Testis (tissue), 2 donors: Measurements from ENCODE around the gene DFFB.

ENCODE experiments used
- CTCF ChIP-seq, 3 experiments: fragments of 450-650 bp in 2 of 3; fragments of 200-600 bp in 1 of 3; sonication (generic) in 1 of 3; IDR thresholded peaks; one replicate each; pipeline ENCODE4 v1.5.1; 2016 to 2019; ENCODE audit warnings: antibody characterized with exemption in 3 of 3, mild to moderate bottlenecking in 2 of 3, moderate library complexity in 1 of 3
- POLR2A ChIP-seq: fragments of 450-650 bp; IDR thresholded peaks from one replicate; pipeline ENCODE4 v1.6.1; 2017; ENCODE audit warnings: antibody characterized with exemption, mild to moderate bottlenecking, moderate library complexity

GRCh38 chr1:3821908-3822307 lies 35.4 kb upstream of the DFFB start:
- TF ChIP-seq CTCF (IDR thresholded peaks at IDR 0.05) (no peak), POLR2A (no peak)
